HG03045 (cell line): Measurements from ENCODE around the gene PALLD.

ENCODE experiments used
- ATAC-seq: cut with Tn5 transposase; IDR thresholded peaks from one replicate; pipeline ENCODE4 v1.9.1; 2021; ENCODE audit warnings: mild to moderate bottlenecking, moderate library complexity; ENCODE audit not compliant: unreplicated experiment

PALLD gene

DNA sequence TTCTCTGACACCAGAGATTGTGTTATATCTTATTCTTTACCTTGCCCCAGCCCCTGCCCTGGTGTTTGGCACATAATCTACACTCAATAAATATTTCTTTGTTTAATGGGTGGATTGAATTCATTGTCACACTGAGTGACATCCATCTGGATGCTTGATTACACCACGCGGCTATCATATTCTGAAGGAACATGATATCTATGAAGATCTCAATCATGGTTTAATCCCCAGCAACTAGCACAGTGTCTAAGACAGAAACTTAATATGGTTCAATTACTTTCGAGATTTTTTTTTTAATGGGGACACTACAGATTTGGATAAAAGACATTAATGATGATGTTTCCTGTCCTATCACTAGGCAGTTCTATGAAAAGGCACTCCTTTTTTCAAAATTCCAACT, 246.3 kb downstream of the PALLD start:
- ATAC-seq = no peak

DNA sequence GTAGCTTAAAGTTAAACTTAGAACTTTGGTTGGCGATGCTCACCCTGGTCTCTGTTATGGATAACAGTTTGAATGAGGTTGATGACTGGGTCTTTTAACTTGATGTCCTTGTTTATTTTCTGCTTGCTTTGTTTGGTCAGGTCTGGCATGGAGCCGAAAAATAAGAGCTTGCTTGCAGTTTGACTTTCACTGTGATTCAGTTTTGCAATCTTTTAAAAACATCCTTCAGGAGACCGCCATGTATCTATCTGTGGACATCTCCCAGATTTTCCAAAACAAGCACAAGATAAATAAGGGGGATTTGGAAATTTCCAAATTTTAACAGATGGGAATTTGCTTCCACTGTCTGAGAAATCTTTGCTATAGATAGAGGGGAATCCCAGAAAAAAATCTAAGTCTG, 246.7 kb downstream of the PALLD start:
- ATAC-seq = no peak

DNA sequence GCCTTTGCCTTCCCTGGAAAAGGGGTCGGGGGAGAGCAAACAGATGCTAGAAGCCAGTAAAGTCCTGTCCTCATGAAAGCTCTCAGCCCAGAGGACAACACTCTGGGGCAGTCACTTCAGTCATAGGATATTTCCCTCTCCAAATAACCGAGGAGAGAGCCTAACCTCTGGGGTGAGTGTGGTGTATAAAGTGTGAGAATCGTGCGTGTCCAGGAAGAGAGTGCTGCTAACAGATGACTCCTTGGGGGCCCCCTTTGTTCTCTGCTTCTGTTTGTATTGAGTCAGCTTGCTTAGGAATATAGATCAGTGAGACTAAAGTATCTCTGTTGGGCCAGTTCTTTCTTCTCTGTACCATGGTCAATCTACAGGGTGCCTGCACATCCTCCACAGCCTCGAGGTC, 247.2 kb downstream of the PALLD start:
- no peak for ATAC-seq

DNA sequence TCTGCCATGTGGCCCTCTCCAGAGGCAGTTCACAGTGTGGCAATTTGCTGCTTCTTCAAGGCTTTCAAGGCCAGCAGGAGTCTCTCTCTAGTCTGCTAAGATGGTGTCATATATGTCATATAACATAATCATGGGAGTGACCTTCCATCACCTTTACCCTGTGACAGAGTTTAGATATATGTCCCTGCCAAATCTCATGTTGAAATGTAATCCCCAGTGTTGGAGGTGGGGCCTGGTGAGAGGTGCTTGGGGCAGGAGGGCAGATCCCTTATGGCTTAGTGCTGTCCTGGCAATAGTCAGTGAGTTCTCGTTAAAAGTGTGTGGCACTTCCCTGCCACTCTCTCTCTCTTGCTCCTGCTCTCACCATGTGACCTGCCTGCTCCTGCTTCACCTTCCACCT, 252.0 kb downstream of the PALLD start:
- ATAC-seq = no peak

DNA sequence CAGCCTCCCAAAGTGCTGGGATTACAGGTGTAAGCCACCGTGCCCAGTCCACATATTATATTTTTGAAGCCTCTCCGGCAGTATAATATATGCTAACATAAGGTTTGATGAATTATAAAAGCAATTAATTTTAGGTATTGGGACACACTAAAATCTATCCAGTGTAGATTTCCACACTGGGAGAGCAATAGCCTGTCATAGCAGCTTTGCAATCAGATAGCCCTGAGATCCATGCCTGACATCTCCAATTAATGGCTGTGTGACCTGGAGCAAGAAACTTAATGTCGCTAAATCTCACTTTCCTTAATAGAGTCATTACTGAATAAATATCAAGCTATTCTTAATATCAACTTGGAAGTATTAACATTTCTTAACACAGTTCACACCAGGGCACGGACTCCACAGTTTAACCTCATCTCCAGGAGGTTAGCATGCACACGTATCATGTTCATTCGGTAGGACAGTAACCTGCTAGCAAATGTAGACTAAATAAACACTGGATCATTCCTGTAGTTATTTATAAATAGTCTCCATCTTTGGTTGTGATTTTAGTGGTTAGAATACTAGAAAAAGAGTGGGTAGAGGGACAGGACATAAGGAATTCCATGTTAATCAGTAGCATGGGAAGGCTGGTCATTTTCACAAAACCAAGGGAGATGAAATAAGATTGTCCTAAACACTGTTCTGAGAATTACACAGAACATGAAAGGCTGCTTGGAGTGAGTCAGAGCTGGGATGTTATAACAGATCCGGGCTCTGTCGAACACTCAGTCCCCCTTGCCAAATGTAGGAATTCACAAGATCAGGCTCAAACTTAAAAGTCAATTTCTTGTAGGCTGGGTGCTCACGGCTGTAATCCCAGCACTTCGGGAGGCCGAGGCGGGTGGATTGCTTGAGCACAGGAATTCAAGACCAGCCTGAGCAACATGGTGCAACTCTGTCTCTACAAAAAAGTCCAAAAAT, 254.7 kb downstream of the PALLD start:
- ATAC-seq = no peak

DNA sequence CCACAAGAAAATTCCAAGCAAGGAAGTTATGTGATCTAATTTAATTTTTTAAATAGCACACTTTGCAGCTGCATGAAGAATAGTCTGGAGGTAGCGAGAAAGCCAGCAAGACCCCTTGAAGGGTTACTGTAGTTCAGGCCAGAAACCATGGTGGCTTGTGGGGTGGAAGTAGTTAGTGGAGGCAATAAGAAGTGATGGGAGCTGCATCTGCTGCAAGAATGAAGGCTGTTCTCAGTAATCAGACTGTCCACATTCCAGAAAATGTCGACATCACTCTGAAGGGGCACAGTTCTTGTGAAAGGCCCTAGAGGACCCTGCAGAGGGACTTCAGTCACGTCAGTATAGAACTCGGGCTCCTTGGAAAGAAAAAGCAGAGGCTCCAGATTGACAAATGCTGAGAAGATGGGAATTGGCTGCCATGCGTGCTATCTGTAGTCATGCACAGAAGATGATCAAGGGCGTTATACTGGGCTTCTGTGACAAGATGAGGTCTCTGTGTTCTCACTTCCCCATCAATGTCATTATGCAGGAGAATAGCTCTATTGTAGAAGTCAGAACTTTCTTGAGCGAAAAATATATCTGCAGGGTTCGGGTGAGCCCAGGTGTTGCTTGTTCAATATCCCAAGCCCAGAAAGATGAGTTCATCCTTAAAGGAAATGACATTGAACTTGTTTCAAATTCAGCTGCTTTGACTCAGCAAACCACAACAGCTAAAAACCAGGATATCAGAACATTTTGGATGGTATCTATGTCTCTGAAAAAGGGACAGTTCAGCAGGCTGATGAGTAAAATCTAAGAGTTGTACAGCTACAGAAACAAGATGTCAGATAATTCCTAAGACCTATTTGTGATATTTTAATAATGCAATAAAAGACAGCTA, 259.0 kb downstream of the PALLD start:
- ATAC-seq = no peak

DNA sequence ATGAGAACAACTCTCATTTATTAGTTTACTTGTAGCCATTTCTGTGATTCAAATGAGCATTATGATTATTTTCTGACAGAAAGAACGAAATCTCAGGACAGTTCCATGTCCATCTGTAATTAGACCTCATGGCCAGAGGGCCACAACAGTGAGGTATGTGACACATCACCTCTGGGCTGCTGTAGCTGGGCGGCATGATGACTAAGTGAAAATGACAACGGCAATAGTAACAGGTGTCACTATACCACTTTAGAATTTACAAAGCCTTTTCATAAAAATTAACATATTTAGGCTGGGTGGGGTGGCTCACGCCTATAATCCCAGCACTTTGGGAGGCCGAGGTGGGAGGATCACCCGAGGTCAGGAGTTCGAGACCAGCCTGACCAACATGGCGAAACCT, 260.6 kb downstream of the PALLD start:
- no peak for ATAC-seq

DNA sequence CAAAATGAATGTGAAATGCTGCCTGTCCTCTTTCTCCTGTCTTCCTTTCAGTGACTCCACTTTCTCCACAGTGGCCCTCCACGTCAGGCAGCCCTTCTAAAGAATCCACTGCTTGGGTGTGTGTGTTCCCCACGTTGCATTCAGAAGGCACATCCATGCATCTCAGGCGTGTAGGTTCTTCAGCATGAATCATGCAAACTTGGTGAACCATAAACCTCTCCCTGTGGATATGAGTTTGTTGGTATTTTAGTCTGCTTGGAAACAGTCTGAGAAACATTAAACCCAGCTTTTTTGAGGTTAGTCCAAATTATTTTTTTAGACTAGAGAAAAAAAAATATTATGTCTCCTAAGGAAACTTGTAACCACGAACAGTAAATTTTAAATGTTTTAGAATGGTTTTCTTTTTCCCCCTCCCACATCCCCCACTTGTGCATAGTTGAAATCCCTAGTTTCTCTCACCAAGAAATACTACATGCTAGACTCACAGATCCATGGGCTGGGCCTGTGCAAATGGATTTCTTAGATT, 261.6 kb downstream of the PALLD start:
- ATAC-seq = no peak

DNA sequence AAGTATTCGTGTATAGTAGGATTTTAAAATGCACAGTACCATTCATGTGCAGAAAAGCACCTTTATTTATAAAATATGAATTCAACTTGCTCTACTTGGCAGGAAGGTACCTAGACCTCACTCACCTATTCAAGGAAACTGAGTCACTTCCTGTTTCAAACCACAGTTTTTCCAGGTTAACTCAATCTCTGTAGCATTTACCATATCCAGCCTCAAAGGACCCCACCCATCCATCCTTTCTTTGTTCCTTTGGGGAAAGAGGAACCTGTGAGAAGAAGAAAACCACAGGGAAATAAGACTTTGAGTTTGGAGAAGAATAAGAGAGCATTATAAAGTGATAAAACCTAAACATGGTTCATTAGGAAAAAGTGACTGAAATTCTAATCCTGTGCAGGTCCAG, 262.5 kb downstream of the PALLD start:
- ATAC-seq = no peak

DNA sequence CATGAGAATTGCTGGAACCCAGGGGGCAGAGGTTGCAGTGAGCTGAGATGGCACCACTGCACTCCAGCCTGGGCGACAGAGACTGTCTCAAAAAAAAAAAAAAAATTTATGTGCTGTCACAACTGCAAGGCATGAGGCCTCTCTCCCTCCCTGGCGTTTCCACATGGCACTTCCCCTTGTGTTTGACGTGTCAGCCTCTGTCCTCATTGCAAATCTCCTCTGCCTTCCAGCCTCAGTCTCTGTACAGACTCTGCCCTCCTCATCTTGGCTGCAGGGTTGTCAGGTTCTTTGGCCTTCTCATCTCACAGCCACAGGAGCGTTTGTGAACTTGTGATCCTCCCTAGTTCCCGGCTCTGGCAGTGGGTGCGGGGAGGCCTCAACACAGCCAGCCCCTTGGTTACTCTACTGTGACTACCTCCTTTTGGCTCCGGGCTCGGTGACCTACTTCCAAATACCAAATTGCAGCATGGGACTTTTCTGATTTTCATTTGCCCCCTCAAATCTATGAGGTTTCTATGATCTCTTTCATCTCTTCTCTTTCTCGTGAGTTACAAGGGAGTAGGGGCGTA, 263.2 kb downstream of the PALLD start:
- no peak for ATAC-seq

DNA sequence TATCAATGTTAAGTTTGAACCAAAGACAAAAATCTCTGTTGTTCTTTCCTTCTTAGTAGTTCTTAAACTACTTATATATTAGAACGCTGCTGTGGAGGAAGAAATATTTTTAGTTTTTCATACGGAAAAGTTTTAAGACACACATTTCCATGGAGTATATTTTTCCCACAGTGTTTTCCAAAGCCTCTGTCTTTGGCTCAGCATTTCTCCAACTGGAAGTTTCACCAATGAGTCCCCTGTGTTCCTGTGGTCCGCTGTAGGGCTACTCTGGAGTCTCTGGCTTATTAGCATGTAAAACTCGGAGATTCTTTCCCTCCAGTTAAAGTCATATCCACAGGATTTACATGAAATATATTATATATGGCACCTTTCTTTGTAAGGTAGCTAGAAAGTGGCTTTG, 264.2 kb downstream of the PALLD start:
- no peak for ATAC-seq

DNA sequence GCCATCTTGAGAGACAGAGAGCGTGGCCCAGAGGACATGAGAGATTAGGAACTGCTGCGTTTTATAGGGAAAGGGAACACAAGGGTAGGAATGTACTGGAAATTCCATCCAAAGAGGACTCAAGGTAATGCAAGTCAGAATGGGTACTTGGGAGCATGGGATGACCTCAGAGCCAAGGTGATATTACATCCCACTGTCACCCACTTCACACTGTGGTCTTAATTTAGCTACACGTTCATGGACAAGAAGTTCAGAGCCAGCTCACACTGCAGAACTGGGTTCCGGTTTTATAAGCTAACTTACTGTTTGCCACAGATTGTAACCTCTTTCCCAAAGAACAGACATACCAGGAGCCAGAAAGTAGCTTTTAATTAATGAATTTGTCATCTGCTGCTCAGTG, 268.5 kb downstream of the PALLD start:
- ATAC-seq = no peak

DNA sequence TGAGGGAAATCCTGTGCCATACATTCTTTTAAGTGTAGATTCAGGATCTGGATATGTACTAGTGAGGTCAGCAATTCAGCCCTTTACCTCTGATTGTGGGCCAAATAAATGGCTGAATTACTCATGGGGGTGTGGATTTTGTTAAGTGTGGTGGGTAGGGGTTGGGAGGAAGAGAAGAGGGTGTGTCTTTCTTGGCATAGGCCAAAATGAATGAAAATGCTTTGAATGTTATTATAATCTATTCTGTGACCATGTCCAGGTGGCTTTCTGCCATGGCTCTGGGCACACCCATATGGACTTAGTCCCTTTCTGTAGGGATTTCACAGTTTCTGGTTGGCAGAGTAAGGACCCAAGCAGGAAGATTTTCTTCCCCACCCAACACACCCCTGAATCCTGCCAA, 268.9 kb downstream of the PALLD start:
- no peak for ATAC-seq

DNA sequence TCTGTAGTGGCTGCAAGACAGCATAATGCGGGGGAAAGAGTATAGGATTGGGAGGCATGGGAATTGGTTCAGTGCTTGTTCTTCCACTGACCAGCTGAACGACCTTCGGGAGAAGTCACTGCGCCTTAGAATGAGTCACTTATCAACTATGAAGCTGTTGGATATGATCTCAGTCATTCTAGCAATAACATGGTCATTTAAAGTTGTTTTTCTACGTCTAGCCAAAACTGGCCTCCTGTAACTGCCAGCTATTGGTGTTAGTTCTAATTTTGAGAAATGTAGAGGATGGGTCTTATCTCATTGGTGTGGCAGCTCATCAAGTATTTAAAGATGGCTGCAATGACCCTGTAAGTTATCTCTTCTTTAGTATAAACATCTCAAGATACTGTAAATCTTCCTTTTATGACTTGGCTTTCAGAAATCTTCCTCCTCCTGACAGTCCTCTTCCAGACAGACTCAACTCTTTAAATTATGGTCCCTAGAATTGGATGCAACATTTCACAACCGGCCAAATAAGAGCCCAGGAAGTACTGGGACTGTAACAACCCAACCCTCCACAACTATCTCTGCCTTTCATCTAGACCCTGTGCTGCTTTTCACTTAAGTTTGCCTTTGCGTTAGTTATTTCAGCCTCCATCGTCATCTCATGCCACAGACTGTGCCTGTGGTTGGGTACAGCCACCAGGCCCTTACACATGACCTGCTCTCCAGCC, 269.9 kb downstream of the PALLD start:
- ATAC-seq = no peak

DNA sequence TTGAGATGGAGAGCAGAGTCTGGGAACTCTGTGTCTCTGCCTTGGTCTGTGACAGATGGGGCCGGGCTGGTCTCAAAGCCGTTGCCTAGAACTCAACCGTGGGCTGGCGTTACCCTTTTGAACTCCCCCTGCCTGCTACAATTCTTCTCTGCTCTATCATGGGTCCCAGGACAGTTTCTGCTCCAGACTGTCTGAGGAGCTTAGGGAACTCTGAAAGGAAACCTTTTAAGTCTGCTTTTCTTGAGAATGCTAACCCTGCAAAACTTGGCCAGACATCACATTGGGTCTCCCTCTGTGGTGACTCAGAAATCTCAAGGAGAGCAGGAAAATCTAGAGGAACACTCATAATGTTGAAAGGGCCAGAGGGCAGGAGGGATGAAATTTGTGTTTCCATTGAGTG, 272.6 kb downstream of the PALLD start:
- no peak for ATAC-seq

DNA sequence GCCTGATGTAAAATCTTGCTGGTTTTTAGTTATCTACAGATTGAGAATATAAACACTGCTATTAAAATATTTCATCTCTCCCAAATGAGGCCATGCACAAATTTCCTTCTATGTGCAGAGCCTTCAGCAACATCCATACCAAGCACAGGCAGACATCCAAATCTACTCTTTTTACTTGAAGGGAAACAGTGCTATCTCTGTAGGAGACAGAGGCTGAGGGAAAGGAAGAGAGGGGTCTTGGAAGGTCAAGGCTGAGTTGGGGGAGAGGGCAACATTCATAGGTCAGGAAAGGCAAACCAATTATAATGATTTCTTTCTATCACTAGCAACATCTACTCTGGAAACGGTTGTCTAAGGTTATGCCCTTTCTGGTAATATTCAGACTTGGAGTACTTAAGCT, 273.0 kb downstream of the PALLD start:
- no peak for ATAC-seq

DNA sequence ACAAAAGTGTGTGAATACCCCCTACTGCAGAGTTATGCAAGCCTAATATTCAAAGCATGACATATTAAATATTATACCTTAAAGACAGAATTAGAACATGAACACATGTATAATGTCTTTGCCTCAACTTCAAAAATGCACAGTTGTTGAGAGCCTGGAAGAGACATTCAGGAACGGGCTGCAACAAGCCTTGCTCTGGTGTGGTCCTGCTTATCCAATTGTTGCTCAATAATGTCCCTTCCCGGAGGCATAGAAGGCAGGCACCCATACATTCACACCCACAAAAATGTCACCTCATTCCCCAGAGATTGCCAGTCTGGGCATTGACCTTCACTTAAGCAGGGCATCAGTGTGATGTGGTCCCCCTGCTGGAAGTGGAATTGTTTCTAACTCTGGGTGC, 274.4 kb downstream of the PALLD start:
- no peak for ATAC-seq

DNA sequence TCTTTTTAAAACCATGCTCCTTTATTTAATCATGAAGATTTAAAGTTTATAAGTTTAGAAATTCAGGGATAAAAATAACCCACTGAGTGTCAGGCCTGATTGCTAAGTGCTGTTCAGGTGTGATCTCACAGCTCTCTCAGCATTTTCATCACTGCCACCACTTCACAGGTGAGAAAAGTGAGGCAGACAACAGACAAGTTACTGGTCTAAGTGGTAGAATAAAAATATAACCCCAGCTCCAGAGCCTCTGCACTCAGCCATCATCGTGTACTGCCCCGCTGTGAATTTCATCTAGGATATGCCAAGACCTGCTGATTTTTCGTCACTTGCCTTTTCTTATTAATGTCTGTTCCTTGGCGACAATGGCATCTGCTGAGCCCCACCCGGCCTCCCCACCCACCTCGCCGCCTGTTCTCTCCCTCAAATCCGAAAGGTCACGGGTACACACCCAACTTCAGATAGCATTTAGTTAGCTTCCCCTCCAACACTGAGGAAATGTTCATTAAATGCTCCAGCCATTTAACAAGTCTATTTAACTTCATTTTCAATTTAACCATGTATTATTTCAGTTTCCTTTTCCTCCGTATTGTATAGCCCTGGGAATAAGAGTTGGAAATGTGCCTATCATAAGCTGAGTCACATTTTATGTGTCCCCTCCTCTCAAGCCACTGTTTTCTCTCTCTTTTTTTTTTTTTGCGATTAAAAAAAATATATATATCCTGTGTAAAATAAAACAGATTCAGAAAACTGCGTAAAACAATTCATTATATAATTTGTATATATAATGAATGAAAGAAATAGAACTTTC, 276.7 kb downstream of the PALLD start:
- ATAC-seq = no peak

DNA sequence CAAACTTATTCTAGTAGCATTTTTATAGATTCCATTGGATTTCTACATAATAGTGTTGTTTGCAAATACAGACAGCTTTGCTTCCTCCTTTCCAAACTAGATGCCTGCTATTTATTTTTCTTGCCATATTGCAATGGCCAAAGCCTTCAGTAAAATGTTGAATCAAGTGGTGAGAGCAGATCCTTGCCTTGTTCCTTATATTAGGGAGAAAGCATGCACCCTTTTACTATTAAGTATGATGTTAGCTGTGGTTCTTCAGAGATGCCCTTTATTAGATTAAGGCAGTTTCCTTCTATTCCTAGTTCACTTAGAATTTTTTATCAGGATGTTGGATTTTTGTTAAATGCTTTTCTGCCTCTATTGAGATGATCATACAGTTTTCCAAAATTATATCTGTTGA, 279.5 kb downstream of the PALLD start:
- no peak for ATAC-seq
